HG03064 (cell line): Measurements from ENCODE around the gene DBI.
"Not testable (repeated sequence)": the region's sequence is repeated elsewhere in the genome, so short reads cannot be mapped to it uniquely, and the experiment has no call there.

ENCODE experiments used
- ATAC-seq: cut with Tn5 transposase; IDR thresholded peaks from one replicate; pipeline ENCODE4 v1.9.1; 2021; ENCODE audit warnings: low read depth; ENCODE audit not compliant: unreplicated experiment

DBI gene

DNA sequence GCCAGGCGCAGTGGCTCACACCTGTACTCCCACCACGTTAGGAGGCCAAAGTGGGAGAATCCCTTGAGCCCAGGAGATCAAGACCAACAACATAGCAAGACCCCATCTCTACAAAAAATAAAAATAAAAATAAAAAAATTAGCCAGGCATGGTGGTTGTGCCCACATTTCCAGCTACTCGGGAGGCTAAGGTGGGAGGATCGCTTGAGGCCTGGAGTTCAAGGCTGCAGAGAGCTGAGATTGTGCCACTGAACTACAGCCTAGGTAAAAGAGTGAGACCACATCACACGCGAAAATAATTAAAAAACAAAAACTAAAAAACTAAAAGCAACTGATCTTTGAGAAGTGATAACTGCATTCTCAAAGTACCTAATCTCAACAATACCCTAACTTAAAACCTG is 2.0 kb upstream of the DBI start:
- ATAC-seq = no peak

DNA sequence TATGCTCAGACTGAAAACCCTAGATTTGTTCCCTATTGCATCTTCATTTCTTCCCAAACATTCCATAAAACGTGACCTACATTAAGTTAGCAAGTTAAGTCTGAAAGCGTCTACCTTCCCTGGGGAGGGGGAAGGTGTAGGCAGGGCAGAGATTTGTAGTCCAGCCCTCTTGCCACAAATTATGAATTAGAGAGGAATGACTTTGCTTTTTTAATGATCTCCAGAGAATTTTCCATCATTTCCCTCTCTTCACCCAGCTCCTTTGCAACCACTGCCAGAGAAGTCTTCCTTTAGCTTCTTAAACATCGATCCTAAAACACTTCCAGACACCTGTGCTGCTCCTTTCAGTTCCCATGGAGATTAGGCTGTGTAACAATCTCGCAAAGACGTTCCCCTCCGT is 1.3 kb upstream of the DBI start:
- no peak for ATAC-seq

DNA sequence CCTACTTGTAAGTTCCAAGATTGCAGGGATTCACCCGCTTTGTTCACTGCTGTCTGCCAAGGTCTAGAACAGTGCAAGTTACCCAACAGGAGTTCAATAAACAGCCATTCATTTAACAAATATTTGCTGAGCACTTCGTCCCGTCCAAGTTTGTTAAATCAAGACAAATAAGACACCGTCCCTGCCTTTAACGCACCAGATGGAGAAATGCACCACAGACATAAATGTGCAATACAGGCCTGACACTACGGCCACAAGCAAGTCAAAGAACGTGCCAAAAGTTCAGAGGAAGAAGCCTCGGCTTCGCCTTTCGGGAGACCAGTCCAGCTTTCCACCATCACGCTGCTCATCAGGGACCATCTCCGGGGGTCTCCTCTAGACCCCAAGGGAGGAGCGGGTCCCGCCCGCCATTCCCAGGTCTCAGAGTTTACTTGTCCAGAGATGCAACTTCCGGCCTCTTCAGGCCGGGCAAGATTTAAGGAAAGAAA is 572 bp upstream of the DBI start:
- ATAC-seq = peak; percentile 2

DNA sequence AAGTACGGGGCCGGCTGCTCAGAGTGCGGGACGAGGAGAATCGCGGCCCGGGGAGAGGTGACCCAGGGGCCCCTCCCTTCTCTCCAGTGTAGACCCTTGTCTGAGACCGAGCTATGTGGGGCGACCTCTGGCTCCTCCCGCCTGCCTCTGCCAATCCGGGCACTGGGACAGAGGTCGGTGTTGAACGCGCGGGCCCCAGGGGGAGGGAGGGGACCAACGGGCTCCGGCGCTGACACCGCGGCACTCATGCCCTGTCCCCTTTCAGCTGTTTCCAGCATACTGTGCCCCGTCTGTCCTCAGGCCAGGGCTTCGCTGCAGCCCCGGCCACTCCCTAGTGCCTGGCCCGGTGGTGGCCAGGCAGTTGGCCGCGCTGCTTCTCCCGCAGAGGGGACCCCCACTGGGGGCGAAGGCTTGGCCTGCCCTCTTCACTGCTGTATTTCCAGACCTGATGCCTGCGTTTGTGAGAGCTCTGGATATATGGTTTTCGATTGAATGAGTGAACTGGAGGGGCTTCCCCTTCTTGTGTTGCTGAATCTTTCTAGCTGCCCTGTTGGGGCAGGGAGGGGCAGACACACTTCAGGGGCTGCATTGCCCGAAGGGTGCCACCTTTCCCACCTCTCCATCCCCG is 809 bp downstream of the DBI start:
- ATAC-seq = peak; percentile 37

DNA sequence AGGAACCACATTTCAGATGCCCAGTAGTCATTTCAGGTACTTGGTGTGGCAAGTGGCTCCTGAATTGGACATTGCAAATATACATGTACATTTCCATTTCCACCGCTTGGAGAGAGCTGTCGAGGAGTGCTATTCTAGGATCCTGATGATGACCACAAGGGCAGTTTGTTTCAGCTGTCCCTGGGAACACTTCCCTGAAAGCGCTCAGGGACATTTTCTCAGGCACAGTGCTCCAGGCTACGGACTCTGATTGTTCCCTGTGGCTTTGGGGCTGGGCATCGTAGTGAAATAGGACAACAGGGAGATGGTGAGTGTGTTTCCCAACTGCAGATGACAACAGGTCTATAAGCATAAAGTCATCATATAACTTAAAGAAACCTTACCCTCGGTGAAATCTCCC is 3.1 kb downstream of the DBI start:
- ATAC-seq = no peak

DNA sequence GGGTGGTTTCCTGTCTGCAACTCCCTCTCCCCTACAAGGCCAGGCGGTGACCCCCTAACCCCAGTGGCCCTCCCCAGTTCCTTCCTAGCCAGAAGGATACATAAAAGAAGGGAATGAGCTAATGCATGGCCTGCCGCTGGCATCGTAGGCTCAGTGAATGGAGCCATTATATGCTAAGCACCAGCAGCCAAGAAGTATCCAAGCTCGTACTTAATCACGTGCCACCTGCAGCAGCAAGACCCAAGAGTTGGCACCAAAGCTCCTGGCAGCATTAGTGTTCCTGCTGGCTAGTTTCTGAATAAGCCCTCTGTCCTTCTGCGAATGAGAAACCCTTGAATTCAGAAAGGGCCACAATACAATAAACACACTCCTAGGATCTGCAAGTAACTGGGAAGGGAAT is 4.3 kb downstream of the DBI start:
- ATAC-seq = no peak

DNA sequence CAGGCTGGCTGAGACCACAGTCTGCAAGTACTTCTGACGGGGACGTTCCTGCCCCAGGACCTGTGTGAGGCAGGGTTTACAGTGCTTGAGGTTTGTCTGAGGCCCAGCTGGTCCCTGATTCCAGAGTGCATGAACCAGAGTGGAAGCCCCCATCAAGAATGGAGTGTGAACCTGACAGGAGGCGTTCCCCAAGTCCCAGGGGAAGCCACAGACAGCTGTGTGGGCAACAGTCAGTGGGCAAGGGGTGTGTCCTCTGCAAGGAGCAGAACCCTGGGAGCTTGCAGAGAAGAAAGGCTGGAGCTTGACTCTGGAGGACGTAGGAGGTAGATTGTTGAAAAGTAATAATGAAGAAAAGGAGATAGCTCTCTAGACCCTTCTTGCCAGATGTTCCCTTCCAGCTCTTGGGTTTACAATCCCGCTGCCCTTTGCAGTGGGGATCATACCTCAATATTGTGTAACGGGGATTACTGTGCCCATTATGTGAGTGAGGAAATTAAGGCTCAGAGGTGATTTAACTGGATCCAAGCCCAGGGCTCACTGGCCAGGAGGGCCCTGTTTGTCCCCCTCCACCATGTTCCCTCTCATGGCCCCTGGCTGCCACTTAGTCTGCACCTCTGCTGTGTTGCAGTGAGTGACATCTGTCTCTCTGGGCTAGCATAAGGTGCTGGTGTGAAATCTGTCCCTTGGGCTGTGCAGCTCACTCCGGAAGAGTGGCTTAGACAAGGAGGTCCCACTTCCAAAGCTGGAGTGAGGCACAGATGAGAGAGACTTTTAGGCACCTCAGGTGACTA is 6.2 kb downstream of the DBI start:
- no peak for ATAC-seq

DNA sequence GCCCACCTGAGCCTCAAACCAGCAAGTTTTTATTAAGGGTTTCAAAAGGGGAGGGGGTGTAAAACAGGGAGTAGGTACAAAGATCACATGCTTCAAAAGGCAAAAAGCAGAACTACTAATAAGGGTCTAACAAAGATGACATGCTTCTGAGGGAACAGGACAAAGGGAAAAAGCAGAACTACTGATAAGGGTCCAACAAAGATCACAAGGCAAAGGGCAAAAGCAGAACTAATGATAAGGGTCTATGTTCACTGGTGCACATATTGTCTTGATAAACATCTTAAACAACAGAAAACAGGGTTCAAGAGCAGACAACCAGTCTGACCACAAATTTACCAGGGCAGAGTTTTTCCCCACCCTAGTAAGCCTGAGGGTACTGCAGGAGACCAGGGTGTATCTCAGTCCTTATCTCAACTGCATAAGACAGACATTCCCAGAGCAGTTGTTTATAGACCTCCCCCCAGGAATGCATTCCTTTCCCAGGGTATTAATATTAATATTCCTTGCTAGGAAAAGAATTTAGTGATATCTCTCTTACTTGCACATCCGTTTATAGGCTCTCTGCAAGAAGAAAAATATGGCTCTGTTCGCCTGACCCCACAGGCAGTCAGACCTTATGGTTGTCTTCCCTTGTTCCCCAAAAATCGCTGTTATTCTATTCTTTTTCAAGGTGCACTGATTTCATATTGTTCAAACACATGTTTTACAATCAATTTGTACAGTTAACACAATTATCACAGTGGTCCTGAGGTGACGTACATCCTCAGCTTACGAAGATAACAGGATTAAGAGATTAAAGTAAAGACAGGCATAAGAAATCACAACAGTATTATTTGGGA is 7.3 kb downstream of the DBI start:
- ATAC-seq = not testable (repeated sequence)

DNA sequence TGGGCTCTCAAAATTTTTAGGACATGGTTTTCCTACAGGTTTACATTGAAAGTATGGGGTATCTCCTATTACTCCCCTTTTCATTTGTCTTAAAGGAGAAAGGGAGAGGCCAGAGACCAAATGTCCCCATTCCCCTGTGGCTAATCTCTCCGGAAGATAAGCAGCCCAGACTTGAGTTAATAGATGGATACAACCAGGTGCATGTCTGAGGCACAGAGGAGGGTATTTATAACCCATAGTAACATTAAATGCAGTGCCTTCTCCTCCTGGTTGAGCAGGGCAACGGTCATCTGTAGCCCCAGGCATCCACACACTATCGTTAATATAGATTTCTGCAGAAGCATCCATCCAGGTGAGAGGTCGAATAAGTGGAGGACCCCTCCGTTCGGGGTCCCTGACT is 9.6 kb downstream of the DBI start:
- not testable (repeated sequence) for ATAC-seq

DNA sequence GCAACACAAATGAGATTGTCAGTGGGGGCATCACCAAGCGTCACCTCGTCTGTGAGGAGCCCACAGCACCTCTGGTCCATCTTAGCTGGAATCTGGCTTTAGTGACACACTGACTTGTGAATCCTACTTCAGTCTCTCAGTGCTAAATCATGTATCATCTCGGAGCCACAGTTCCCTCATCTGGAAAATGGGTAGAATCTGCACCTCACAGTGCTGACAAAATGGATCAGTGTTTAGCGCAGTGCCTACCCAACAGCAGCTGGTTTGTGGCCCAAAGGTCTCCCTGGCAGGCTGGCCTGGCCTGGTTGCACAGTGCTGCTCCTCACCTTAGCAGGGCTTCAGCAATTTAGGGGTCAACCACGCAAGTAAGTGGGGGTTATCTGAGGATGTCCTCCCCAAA is 10.0 kb downstream of the DBI start:
- no peak for ATAC-seq

DNA sequence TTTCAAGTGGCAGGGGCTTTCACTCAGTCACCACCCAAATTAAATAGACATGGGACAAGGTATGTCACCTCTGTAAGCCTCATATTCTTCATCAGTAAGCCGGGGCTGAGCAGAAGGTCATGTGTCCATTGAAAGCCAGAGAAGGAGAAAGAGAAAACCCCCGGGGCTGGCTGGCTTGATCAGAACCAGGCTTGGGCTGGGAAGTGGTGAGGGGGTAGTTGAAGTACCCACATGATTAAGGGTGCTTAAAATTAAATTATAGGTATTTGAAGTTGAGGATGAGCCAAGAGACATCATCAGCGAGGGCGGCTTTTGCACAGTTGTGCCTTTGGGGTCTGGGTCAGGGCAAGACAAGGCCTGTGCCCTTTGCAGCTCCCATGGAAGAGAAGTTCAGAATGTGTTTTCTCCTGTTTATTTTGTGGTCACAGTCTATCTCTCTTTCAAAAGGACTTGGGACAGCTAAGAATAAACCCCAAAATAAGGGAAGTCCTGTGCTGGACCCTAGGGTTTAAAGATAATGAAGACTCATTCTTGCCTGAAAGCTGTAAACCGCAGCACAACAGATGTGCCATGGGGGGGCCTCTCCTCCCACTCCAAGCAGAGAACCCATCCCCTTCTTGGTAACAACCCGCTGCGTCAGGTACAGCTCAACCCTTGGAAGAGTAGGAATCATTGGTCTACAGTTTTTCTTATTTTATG is 10.7 kb downstream of the DBI start:
- no peak for ATAC-seq

DNA sequence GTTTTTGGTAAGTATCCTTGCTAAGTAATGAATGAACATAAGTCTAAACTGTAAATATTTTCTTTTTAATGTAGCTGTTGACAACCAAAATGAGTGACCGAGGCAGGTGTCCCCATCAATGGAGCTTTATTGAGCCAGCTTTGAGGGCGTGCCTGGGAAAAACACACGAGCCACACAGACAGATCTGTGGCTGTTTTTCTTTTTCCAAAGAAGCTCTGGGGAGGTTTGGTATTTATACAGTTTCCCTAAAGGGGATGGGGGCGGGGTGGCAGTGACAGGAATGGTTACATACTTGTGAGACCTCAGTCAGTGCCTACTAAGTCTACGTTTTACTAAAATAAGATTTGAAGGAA is 11.2 kb downstream of the DBI start:
- ATAC-seq = no peak

DNA sequence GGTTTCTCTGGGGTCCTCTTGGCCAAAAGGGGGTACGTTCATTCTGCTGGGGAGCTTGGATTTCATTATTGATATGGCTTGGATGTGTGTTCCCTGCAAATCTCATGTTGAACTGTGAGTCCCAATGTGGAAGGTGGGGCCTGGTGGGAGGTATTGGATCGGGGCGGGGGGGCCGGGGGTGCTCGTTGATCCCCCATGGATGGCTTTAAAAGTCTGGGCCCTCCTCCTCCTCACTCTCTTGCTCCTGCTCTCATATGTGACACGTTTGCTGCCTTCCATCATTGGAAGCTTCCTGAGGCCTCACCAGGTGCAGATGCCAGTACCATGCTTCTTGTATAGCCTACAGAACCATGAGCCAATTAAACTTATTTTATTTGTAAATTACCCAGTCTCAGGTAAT is 11.8 kb downstream of the DBI start:
- no peak for ATAC-seq

DNA sequence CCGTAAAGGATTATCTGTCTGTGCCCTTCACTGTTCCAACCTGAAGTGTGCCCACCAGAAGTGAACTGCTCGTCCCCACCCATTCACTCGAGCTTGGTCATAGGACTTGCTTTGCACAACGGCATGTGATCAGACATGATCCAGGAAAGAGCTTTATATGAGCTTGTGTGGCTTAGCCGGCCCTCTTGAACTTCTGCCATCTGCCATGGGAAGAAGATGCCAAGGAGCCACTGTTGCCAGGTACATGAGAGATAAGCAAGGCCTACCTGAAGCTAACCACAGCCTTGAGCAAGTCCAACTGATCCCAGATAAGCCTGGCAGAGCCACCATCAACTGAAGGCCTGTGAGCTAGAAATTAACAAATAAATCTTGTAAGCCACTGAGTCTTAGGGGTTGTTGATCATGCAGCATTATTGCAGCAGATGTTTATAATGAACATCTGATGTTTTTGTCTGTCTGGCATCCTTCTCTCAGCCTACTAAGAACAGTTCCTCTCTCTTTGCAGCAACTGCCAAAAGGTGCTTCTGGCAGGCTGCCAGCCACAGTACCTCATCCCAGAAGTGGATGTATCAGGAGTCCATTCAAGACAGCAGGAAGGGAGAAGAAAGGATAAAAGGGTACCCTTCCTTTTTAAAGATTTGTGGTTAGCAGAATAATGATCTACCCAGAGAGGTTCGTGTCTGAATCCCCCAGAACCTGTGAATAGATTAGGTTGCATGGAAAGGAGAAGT is 16.8 kb downstream of the DBI start:
- no peak for ATAC-seq

DNA sequence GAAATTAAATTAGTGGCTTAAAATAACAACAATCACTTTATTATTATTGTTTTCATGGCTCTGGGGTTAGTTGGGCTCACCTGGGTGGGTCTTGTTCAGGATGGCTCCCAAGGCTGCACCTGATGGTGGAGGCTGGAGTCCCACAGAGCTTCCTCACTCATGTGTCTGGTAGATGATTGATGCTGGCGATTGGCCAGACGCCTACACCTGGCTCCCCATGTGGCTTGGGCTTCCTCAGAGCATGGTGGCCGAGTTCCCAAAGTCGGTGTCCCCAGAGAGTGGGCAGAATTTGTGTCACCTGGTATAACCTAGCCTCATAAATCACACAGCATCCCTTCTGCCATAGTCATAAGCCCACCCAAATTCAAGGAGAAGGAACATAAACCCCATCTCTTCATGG is 18.2 kb downstream of the DBI start:
- ATAC-seq = no peak

DNA sequence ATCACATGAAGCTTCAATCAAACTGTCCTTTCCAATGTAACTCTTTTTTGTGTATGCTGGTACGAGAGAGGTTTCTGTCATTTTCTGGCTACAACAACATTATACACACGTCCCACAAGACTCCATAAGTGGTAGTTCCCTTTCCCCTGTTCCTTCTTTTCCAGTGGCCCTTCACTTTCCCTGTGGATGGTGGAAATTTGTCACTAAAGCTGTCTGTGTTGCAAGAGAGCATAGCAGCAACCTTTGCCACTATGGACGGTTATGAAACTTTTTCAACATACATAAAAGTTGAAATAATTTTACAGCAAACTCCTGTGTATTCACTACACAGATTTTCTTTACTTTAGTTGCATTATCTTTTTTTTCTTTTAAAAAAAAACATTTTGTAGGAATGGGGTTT is 18.7 kb downstream of the DBI start:
- ATAC-seq = no peak

DNA sequence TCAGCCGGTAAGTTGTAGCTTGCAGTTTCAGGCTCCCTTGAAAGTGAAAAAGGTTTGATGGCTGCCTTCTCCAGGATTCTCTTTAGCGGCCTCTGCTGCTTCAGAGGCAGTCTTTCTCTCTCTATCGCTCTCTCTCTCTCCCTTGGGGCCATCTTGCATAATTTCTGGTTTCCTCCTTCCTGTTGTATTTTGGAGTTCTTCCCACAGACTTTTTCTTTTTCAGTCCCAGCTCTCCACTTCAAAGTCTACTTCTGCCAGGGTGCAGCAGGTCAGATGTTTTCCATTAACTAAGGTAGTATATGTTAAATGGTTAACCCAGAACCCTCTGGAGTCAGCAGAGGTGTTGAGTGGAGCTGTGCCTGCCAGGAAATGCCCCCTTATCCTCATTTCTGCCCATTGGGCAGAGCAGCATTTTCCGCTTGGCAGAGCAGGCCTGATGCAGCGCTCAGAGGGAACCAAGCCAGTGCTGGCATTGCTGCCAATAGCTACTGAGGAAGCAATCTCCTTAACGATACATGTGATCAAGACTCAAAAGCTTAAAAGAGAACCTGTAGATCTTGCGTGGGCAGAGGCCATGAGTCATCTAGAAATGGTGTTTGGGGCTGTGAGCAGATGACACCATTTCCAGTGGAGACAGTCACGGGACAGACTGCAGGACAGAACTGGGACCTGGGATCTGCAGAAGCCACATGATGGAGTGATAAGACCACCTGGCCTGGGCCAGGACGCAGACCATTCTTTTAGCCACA is 20.8 kb downstream of the DBI start:
- peak; percentile 80 for ATAC-seq

DNA sequence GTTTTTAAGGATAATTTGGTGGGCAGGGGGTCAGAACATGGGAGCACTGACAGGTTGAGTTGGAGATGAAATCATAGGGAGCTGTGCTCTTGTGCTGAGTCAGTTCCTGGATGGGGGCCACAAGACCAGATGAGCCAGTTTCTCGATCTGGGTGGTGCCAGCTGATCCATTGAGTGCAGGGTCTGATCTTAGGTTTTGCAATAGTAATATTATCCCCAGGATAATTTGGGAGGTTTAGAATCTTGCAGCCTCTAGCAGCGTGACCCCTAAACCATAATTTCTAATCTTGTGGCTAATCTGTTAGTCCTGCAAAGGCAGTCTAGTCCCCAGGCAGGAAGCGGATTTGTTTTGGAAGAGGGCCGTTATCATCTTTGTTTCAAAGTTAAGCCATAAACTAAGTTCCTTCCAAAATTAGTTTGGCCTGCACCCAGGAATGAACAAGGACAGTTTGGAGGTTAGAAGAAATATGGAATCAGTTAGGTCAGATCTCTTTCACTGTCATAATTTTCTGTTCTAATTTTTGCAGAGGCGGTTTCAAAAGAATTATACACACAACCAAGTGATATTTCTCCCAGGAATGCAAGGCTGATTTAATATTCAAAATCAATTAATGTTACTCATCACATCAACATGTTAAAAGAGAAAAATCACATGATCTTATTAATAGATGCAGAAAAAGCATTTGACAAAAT is 23.0 kb downstream of the DBI start:
- no peak for ATAC-seq
